Testis (tissue), 3 donors: Measurements from ENCODE around the gene FCGBP. TPM values are rescaled to one million over a fixed set of nuclear protein-coding genes. Genes with fewer than 3 reads are reported as not detected.

Source experiments
- DNase-seq: peaks from one replicate; pipeline ENCODE4 v3.0.0-alpha.2; 2019
- H3K27ac ChIP-seq, 2 donors: fragments of 200-600 bp; sonication (generic); one replicate each; pipeline ENCODE4 v1.5.1; 2019
- H3K27me3 ChIP-seq: fragments of 200-600 bp; sonication (generic); one replicate; pipeline ENCODE4 v1.5.1; 2019
- H3K36me3 ChIP-seq: fragments of 200-600 bp; sonication (generic); one replicate; pipeline ENCODE4 v1.5.1; 2017; ENCODE audit warnings: low read depth; ENCODE audit errors: missing control alignments
- H3K4me1 ChIP-seq: fragments of 200-600 bp; sonication (generic); one replicate; pipeline ENCODE4 v1.5.1; 2019
- H3K4me3 ChIP-seq, 2 donors: fragments of 200-600 bp; sonication (generic); one replicate each; pipeline ENCODE4 v1.5.1; 2017 to 2019
- H3K9me3 ChIP-seq: fragments of 200-600 bp; sonication (generic); one replicate; pipeline ENCODE4 v1.5.1; 2017
- CTCF ChIP-seq, 3 experiments: fragments of 450-650 bp in 2 of 3; fragments of 200-600 bp in 1 of 3; sonication (generic) in 1 of 3; IDR thresholded peaks; one replicate each; pipeline ENCODE4 v1.5.1; 2016 to 2019; ENCODE audit warnings: antibody characterized with exemption in 3 of 3, mild to moderate bottlenecking in 2 of 3, moderate library complexity in 1 of 3
- POLR2A ChIP-seq: fragments of 450-650 bp; IDR thresholded peaks from one replicate; pipeline ENCODE4 v1.6.1; 2017; ENCODE audit warnings: antibody characterized with exemption, mild to moderate bottlenecking, moderate library complexity
- WGBS, 2 donors: methylation state at CpG; one replicate each; pipeline ENCODE4 v1.1.5; 2018; 5-methylcytosine and 5-hydroxymethylcytosine counted together
- intact Hi-C: fragments of 100-400 bp; cut with DNase I; formaldehyde crosslinking; loops from one replicate; pipeline ENCODE4 v1.15.1; 2023; ENCODE audit warnings: low total_unique reads
- polyA plus RNA-seq: library from polyadenylated mRNA; stranded (reverse); fragments of 350-450 nt; fragmentation: Illumina TruSeq; extraction: RNeasy Lipid Tissue Mini Kit (QIAGEN cat#74804); gene quantifications from one replicate; pipeline ENCODE4 v1.2.3, GENCODE V29; 2014; ENCODE audit warnings: low read depth, low replicate concordance; ENCODE audit not compliant: insufficient read depth
- total RNA-seq, 2 donors: library from RNA; depleted of rRNA; stranded (reverse); fragments of >200 nt; gene quantifications; one replicate each; pipeline ENCODE4 v1.2.3, GENCODE V29; 2016

Gene FCGBP
- total and polyA plus RNA-seq, 3 donors from 2014 or later = 6.7 to 18.8 (median 15.9) TPM

- Histone ChIP-seq H3K36me3 (no peaks in the 10 kb centered on the region), H3K27ac (no peak overlapping the region), H3K27me3 (no peaks in the 10 kb centered on the region), H3K4me1 (peaks cover 4% of the 10 kb centered on the region), H3K4me3 (no peak overlapping the region), H3K9me3 (no peaks in the 10 kb centered on the region)
- WGBS, 2 donors = 86 to 93% methylated on average over 3 to 5 of the region's 5 CpGs
- TF ChIP-seq POLR2A (no peak), CTCF (IDR thresholded peaks at IDR 0.05) (no peak)
- intact Hi-C loops = no loop called here
- DNase-seq = no peak
These were observed 879 bp upstream of the FCGBP start for GRCh38 chr19:39935364-39935661.

DNA sequence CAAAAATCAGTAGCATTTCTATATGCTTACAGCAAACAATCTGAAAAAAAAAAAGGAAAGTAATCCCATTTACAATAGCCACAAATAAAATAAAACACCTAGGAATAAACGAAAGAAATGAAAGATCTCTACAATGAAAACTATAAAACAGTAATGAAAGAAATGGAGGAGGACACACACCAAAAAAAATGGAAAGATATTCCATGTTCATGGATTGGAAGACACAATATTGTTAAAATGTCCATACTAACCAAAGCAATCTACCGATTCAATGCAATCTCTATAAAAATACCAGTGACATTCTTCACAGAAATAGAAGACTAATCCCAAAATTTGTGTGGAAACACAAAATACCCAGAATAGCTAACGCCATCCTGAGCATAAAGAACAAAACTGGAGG is 4.7 kb downstream of the FCGBP start:
- no peak overlapping the region for H3K4me3 ChIP-seq
- no peaks in the 10 kb centered on the region for H3K4me1 ChIP-seq
- TF ChIP-seq POLR2A (no peak), CTCF (IDR thresholded peaks at IDR 0.05) (no peak)
- no peak for DNase-seq
- H3K9me3 ChIP-seq = no peaks in the 10 kb centered on the region
- H3K27ac ChIP-seq = no peak overlapping the region
- no peaks in the 10 kb centered on the region for H3K27me3 ChIP-seq
- 89 to 98% methylated on average over 3 of the region's 3 CpGs for WGBS, 2 donors
- H3K36me3 ChIP-seq = no peaks in the 10 kb centered on the region
- intact Hi-C loops = no loop called here

- Histone ChIP-seq H3K9me3 (no peaks in the 10 kb centered on the region), H3K4me3 (no peak overlapping the region), H3K27ac (no peak overlapping the region), H3K4me1 (no peaks in the 10 kb centered on the region), H3K27me3 (no peaks in the 10 kb centered on the region), H3K36me3 (no peaks in the 10 kb centered on the region)
- TF ChIP-seq POLR2A = no peak
- TF ChIP-seq CTCF (IDR thresholded peaks at IDR 0.05) = no peak
- WGBS, 2 donors = 92 to 97% methylated on average over 3 of the region's 3 CpGs
- intact Hi-C loops = no loop called here
- no peak for DNase-seq
These were observed 6.1 kb downstream of the FCGBP start for GRCh38 chr19:39928357-39928725.

DNA sequence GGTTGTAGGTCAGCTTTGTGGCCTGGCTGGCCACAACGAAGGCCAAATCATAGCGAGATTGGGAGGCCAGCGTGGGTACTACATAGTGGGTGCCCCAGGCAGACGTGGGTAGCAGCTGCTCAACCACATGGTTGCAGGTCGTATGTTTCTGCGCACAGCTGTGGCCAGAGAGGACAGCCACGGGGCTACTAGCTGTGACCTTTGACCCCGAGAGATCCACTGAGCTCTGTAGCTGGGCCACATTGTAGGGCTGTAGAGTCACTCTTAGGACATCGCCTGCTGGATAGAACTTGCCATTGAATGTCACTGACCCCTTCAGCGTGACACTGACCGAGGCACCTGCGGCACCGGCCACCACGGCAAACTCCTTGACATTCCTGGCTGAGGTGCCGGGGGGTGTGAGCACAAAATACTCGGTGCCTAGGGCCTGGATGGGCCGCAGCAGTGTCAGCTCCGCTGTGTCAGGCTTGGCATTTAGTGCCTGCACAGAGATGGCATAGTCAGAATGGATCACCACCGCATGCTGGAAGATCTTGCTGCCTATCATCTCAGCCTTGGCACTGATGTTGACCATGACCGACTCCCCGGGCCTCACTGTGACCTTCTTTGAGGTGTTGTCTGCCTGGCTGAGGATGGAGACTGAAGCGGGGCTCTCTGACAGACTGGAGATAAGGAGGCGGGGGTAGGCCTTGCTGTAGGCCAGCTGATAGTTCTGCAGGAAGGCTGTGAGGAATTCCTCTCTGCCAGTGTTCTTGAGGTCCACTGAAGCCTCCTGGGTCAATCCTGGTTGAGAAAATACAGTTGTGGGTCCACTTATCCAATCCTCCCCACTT is 6.7 kb downstream of the FCGBP start:
- WGBS, 2 donors = 76 to 83% methylated on average over 15 to 18 of the region's 23 CpGs
- H3K4me3 ChIP-seq = no peak overlapping the region
- H3K4me1 ChIP-seq = no peaks in the 10 kb centered on the region
- no peak for DNase-seq
- H3K27me3 ChIP-seq = no peaks in the 10 kb centered on the region
- H3K27ac ChIP-seq = no peak overlapping the region
- intact Hi-C loops = no loop called here
- no peak for TF ChIP-seq CTCF (IDR thresholded peaks at IDR 0.05)
- TF ChIP-seq POLR2A = no peak
- H3K36me3 ChIP-seq = no peaks in the 10 kb centered on the region
- no peaks in the 10 kb centered on the region for H3K9me3 ChIP-seq

- Histone ChIP-seq H3K4me1 (no peaks in the 10 kb centered on the region), H3K27me3 (no peaks in the 10 kb centered on the region), H3K4me3 (no peak overlapping the region), H3K27ac (no peak overlapping the region), H3K36me3 (no peaks in the 10 kb centered on the region), H3K9me3 (no peaks in the 10 kb centered on the region)
- no peak for DNase-seq
- intact Hi-C loops = no loop called here
- WGBS, 2 donors = 94 to 95% methylated on average over 5 to 11 of the region's 11 CpGs
- TF ChIP-seq POLR2A (no peak), CTCF (IDR thresholded peaks at IDR 0.05) (no peak)
These were observed 7.4 kb downstream of the FCGBP start for GRCh38 chr19:39927076-39927475.
